Mammary epithelial cell (primary cell): ENCODE data around the gene PTPDC1.

Source experiments
- CTCF ChIP-seq, 2 donors: IDR thresholded peaks in 1 of 2; conservative IDR thresholded peaks in 1 of 2; 2 replicates each; pipeline ENCODE4 v1.5.1; 2011 to 2012; ENCODE audit warnings: inconsistent platforms in 2 of 2, low read length in 2 of 2, mild to moderate bottlenecking in 2 of 2, control low read depth in 1 of 2, low read depth in 1 of 2; ENCODE audit not compliant: insufficient read depth in 1 of 2; ENCODE audit errors: extremely low read depth in 1 of 2
- EZH2 ChIP-seq: IDR thresholded peaks from 2 replicates; pipeline ENCODE4 v1.6.1; 2012; ENCODE audit warnings: low read length, inconsistent platforms, borderline replicate concordance

GRCh38 chr9:94150890-94151650, 66.8 kb downstream of the PTPDC1 start:
- no peak for TF ChIP-seq CTCF (conservative IDR thresholded peaks at IDR 0.05 in 1 of 2, IDR thresholded peaks at IDR 0.05 in 1 of 2; ENCODE audit: extremely low read depth in 1 of 2, insufficient read depth in 1 of 2, low read depth in 1 of 2, low read length in 2 of 2)
- TF ChIP-seq EZH2, result no peak
